Mesothelial cell of epicardium (in vitro differentiated cells): ENCODE data around the gene RNF225. TPM values are rescaled to one million over a fixed set of nuclear protein-coding genes. Genes with fewer than 3 reads are reported as not detected.

Experiments
- DNase-seq, 2 experiments: peaks; one replicate each; pipeline ENCODE4 v3.0.0; 2021; ENCODE audit warnings: low spot score in 2 of 2; ENCODE audit not compliant: unreplicated experiment in 2 of 2
- H3K27ac Mint-ChIP-seq: 2 replicates; pipeline ENCODE4 v1.8.0; 2021; ENCODE audit warnings: mixed read lengths
- H3K27me3 Mint-ChIP-seq: 2 replicates; pipeline ENCODE4 v1.8.0; 2021; ENCODE audit warnings: low read depth, mixed read lengths
- H3K36me3 Mint-ChIP-seq: 2 replicates; pipeline ENCODE4 v1.8.0; 2021; ENCODE audit warnings: mixed read lengths
- H3K4me1 Mint-ChIP-seq: 2 replicates; pipeline ENCODE4 v1.8.0; 2021; ENCODE audit warnings: mixed read lengths
- H3K4me3 Mint-ChIP-seq: 2 replicates; pipeline ENCODE4 v1.8.0; 2021; ENCODE audit warnings: mild to moderate bottlenecking, moderate library complexity, mixed read lengths
- H3K9me3 Mint-ChIP-seq: 2 replicates; pipeline ENCODE4 v1.8.0; 2021; ENCODE audit warnings: mixed read lengths
- CTCF ChIP-seq: fragments of 200-600 bp; sonication (generic); IDR thresholded peaks from one replicate; pipeline ENCODE4 v1.5.0; 2021; ENCODE audit warnings: antibody characterized with exemption; ENCODE audit not compliant: unreplicated experiment
- total RNA-seq: library from RNA; stranded (reverse); gene quantifications from 3 replicates; pipeline ENCODE4 v1.2.1, GENCODE V29; 2021

Gene RNF225
- total RNA-seq, 1 donor from 2014 or later, result 0.83 TPM

- Mint-ChIP-seq H3K4me1 (peaks cover 28% of the 10 kb centered on the region), H3K36me3 (peaks cover 14% of the 10 kb centered on the region), H3K4me3 (peak overlapping the region; percentile 96), H3K27ac (peak overlapping the region; percentile 98), H3K27me3 (no peaks in the 10 kb centered on the region), H3K9me3 (no peaks in the 10 kb centered on the region)
- no peak for TF ChIP-seq CTCF
- DNase-seq, result no peak
These were observed 9.4 kb upstream of the RNF225 start for GRCh38 chr19:58385891-58386575.

GRCh38 chr19:58386576-58387337, 8.7 kb upstream of the RNF225 start, which contains the start of gene RPS5:
RPS5 (plus strand) TSS chr19:58387269; CDS start chr19:58388138, 869 bp downstream.
- no peak for TF ChIP-seq CTCF
- Mint-ChIP-seq H3K4me1 (peaks cover 24% of the 10 kb centered on the region), H3K9me3 (no peaks in the 10 kb centered on the region), H3K4me3 (peak within 1 kb of the TSS; percentile 96), H3K27me3 (no peaks in the 10 kb centered on the region), H3K27ac (peak within 1 kb of the TSS; percentile 98), H3K36me3 (peaks cover 14% of the 10 kb centered on the region)
- peak; percentile 82 to 91 for DNase-seq

GRCh38 chr19:58387338-58388174, 7.9 kb upstream of the RNF225 start:
- no peaks in the 10 kb centered on the region for H3K27me3 Mint-ChIP-seq
- no peaks in the 10 kb centered on the region for H3K9me3 Mint-ChIP-seq
- peaks cover 14% of the 10 kb centered on the region for H3K36me3 Mint-ChIP-seq
- H3K4me3 Mint-ChIP-seq, result peak overlapping the region; percentile 96
- H3K27ac Mint-ChIP-seq, result peak overlapping the region; percentile 98
- no peak for DNase-seq
- no peak for TF ChIP-seq CTCF
- peaks cover 24% of the 10 kb centered on the region for H3K4me1 Mint-ChIP-seq

- TF ChIP-seq CTCF, result no peak
- Mint-ChIP-seq H3K9me3 (no peaks in the 10 kb centered on the region), H3K4me1 (peaks cover 24% of the 10 kb centered on the region), H3K27me3 (no peaks in the 10 kb centered on the region), H3K27ac (peak overlapping the region; percentile 98), H3K4me3 (peak overlapping the region; percentile 96), H3K36me3 (peaks cover 14% of the 10 kb centered on the region)
- DNase-seq, result no peak
These were observed 7.3 kb upstream of the RNF225 start for GRCh38 chr19:58388175-58388526.

- Mint-ChIP-seq H3K4me3 (no peak overlapping the region), H3K4me1 (peaks cover 12% of the 10 kb centered on the region), H3K27ac (no peak overlapping the region), H3K27me3 (peaks cover 20% of the 10 kb centered on the region), H3K36me3 (peaks cover 25% of the 10 kb centered on the region), H3K9me3 (no peaks in the 10 kb centered on the region)
- no peak for TF ChIP-seq CTCF
- no peak for DNase-seq
These were observed 2.3 kb upstream of the RNF225 start for GRCh38 chr19:58392945-58393724.
